Measurements from ENCODE around the gene S100A16. TPM values are rescaled to one million over a fixed set of nuclear protein-coding genes. Genes with fewer than 3 reads are reported as not detected.
"Not testable (repeated sequence)": the region's sequence is repeated elsewhere in the genome, so short reads cannot be mapped to it uniquely, and the experiment has no call there.

S100A16 gene
- total RNA-seq, 4 donors from 2014 or later = 33.2 to 67.9 (median 48.2) TPM

DNA sequence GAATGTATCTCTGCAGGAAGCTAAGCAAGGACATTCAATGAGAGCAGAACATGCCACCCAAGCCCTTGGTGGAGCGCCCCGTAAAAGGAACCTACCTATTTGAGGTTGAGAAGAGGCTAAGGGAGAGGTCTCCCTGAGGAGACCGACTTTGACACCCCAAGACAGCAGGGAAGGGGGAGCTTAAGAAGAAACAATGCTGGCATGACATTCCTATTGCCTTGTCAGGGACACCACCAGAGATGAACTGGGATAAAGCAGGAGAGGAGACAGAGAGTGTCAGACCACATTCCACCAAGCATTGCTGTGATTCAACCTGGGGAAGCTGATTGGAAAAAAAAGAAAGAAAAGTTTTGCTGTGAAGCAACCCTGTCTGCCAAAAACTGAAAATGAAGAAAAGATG, 34.0 kb downstream of the S100A16 start:
- no peak overlapping the region for H3K4me3 ChIP-seq
- no peak for TF ChIP-seq EP300 (IDR thresholded peaks at IDR 0.05)
- TF ChIP-seq POLR2A (IDR thresholded peaks at IDR 0.05; ENCODE audit: low read depth) = no peak
- TF ChIP-seq, protein P1, sequence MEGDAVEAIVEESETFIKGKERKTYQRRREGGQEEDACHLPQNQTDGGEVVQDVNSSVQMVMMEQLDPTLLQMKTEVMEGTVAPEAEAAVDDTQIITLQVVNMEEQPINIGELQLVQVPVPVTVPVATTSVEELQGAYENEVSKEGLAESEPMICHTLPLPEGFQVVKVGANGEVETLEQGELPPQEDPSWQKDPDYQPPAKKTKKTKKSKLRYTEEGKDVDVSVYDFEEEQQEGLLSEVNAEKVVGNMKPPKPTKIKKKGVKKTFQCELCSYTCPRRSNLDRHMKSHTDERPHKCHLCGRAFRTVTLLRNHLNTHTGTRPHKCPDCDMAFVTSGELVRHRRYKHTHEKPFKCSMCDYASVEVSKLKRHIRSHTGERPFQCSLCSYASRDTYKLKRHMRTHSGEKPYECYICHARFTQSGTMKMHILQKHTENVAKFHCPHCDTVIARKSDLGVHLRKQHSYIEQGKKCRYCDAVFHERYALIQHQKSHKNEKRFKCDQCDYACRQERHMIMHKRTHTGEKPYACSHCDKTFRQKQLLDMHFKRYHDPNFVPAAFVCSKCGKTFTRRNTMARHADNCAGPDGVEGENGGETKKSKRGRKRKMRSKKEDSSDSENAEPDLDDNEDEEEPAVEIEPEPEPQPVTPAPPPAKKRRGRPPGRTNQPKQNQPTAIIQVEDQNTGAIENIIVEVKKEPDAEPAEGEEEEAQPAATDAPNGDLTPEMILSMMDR (IDR thresholded peaks at IDR 0.05) = no peak
- no peak for TF ChIP-seq POLR2AphosphoS5 (IDR thresholded peaks at IDR 0.05)
- no peaks in the 10 kb centered on the region for H3K36me3 ChIP-seq
- no peaks in the 10 kb centered on the region for H3K27me3 ChIP-seq
- no peak for DNase-seq (ENCODE audit: extremely low spot score)
- intact Hi-C loops (cut with DNase I) = loop anchor here (10.0 kb wide), 1 partner anchor 76 kb away; the partner anchor contains the start of gene SNAPIN
- no peaks in the 10 kb centered on the region for H3K4me1 ChIP-seq
- 92% methylated on average over 3 of the region's 3 CpGs for WGBS
- H3K27ac ChIP-seq (replicated peaks in 1 of 4) = no peak overlapping the region
- no peaks in the 10 kb centered on the region for H3K9me3 ChIP-seq

DNA sequence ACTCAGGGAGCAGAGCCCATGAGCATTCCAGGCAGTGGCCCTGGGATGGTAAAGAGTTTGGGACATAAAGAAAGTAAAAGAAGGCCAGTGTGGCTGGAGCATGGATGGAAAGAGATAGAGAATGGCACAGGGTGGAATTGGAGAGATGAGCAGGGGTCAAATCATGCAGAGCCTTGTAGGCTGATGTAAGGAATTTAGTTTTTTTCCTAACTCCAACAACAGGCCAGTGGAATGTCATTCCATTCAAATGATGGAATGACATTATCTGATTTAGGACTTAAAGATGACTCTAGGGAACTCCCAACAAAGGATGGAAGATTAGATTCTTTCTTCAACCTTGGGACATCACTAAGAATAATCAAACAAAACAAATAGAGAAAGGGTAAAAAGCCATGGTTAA, 34.4 kb downstream of the S100A16 start:
- no peak overlapping the region for H3K4me3 ChIP-seq
- no peaks in the 10 kb centered on the region for H3K4me1 ChIP-seq
- no peak for DNase-seq (ENCODE audit: extremely low spot score)
- TF ChIP-seq POLR2A (IDR thresholded peaks at IDR 0.05; ENCODE audit: low read depth) (no peak), POLR2AphosphoS5 (IDR thresholded peaks at IDR 0.05) (no peak), EP300 (IDR thresholded peaks at IDR 0.05) (no peak)
- TF ChIP-seq, protein P1 (IDR thresholded peaks at IDR 0.05) = no peak
- no peak overlapping the region for H3K27ac ChIP-seq (replicated peaks in 1 of 4)
- H3K27me3 ChIP-seq = no peaks in the 10 kb centered on the region
- intact Hi-C loops (cut with DNase I) = loop anchor here (10.0 kb wide), 1 partner anchor 76 kb away; the partner anchor contains the start of gene SNAPIN
- no peaks in the 10 kb centered on the region for H3K36me3 ChIP-seq
- H3K9me3 ChIP-seq = no peaks in the 10 kb centered on the region

DNA sequence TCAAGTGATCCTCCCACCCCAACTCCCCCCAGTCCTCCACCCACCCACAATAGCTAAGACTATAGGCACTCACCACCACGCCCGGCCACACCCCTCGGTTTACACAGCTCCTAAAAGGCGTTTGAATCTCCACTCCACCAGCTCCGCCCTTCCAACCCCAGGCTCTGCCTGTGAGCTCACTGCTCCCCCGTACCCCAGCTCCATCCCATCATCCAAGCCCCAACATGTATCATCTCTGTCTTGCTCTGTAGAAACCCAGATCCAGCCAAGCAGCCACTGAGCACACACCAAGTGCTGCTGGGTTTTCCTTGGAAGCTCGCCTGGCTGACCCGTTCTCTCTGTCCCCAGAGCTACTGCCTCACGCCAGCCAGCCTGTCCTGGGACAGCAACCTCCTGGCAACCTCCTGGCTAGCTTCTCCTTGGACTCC, 35.3 kb downstream of the S100A16 start:
- Histone ChIP-seq H3K9me3 (no peaks in the 10 kb centered on the region), H3K4me1 (peaks cover 4 to 7% (median 5%) of the 10 kb centered on the region in 4 donors), H3K27ac (replicated peaks in 1 of 4) (no peak overlapping the region), H3K4me3 (no peak overlapping the region), H3K36me3 (no peaks in the 10 kb centered on the region), H3K27me3 (no peaks in the 10 kb centered on the region)
- no peak for DNase-seq (ENCODE audit: extremely low spot score)
- TF ChIP-seq, protein P1 (IDR thresholded peaks at IDR 0.05) = no peak
- TF ChIP-seq POLR2A (IDR thresholded peaks at IDR 0.05; ENCODE audit: low read depth) = no peak
- TF ChIP-seq POLR2AphosphoS5 (IDR thresholded peaks at IDR 0.05) = no peak
- no peak for TF ChIP-seq EP300 (IDR thresholded peaks at IDR 0.05)
- 68% methylated on average over 9 of the region's 9 CpGs for WGBS
- intact Hi-C loops (cut with DNase I) = loop anchor here (10.0 kb wide), 1 partner anchor 77 kb away; the partner anchor contains the start of gene SNAPIN

DNA sequence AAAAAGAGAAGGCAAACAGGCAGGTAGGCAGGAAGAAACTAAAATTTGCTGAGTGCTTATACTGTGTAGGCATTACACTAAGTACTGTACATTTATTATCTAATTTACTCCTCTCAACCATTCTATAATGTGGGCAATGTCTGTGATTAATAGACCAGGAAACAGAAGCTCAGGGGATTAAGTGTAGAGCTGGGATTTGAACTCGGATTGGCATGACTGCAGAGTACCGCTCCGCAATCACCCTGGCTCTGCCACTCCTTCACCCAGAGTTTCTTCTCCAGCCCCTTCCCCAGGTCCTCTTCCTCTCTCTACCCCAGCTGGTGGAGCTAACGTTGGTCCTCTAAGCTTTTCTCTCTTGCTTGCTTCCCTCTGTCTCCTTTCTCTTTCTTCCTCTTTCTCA, 35.8 kb downstream of the S100A16 start:
- 79% methylated on average over 4 of the region's 4 CpGs for WGBS
- DNase-seq (ENCODE audit: extremely low spot score) = no peak
- H3K4me1 ChIP-seq = peaks cover 8 to 11% (median 9%) of the 10 kb centered on the region in 4 donors
- no peak overlapping the region for H3K27ac ChIP-seq (replicated peaks in 1 of 4)
- H3K4me3 ChIP-seq = no peak overlapping the region
- no peaks in the 10 kb centered on the region for H3K9me3 ChIP-seq
- intact Hi-C loops (cut with DNase I) = loop anchor here (10.0 kb wide), 1 partner anchor 78 kb away; the partner anchor contains the start of gene SNAPIN
- no peaks in the 10 kb centered on the region for H3K27me3 ChIP-seq
- TF ChIP-seq POLR2AphosphoS5 (IDR thresholded peaks at IDR 0.05) = no peak
- no peak for TF ChIP-seq EP300 (IDR thresholded peaks at IDR 0.05)
- TF ChIP-seq POLR2A (IDR thresholded peaks at IDR 0.05; ENCODE audit: low read depth) = no peak
- TF ChIP-seq, protein P1 (IDR thresholded peaks at IDR 0.05) = no peak
- no peaks in the 10 kb centered on the region for H3K36me3 ChIP-seq

DNA sequence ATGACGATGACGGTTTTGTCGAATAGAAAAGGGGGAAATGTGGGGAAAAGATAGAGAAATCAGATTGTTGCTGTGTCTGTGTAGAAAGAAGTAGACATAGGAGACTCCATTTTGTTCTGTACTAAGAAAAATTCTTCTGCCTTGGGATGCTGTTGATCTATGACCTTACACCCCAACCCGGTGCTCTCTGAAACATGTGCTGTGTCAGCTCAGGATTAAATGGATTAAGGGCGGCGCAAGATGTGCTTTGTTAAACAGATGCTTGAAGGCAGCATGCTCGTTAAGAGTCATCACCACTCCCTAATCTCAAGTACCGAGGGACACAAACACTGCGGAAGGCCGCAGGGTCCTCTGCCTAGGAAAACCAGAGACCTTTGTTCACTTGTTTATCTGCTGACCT, 37.4 kb downstream of the S100A16 start:
- 92% methylated on average over 10 of the region's 10 CpGs for WGBS
- H3K9me3 ChIP-seq; H3K27me3 ChIP-seq; H3K4me3 ChIP-seq; H3K36me3 ChIP-seq; DNase-seq (ENCODE audit: extremely low spot score); H3K27ac ChIP-seq (replicated peaks in 1 of 4): not testable (repeated sequence)
- H3K4me1 ChIP-seq = peaks cover 8 to 12% (median 10%) of the 10 kb centered on the region in 4 donors
- intact Hi-C loops (cut with DNase I) = loop anchor here (10.0 kb wide), 1 partner anchor 79 kb away; the partner anchor contains the start of gene SNAPIN

DNA sequence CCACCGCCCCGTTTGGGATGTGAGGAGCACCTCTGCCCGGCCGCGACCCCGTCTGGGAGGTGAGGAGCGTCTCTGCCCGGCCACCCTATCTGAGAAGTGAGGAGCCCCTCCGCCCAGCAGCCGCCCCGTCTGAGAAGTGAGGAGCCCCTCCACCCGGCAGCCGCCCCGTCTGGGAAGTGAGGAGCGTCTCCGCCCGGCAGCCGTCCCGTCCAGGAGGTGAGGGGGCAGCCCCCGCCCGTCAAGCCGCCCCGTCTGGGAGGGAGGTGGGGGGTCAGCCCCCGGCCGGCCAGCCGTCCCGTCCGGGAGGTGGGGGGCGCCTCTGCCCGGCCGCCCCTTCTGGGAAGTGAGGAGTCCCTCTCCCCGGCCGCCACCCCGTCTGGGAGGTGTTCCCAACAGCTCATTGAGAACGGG, 37.9 kb downstream of the S100A16 start:
- H3K36me3 ChIP-seq; H3K27ac ChIP-seq (replicated peaks in 1 of 4); H3K9me3 ChIP-seq; DNase-seq (ENCODE audit: extremely low spot score); H3K4me3 ChIP-seq; H3K27me3 ChIP-seq: not testable (repeated sequence)
- H3K4me1 ChIP-seq = peaks cover 8 to 12% (median 10%) of the 10 kb centered on the region in 4 donors
- intact Hi-C loops (cut with DNase I) = loop anchor here (10.0 kb wide), 1 partner anchor 80 kb away; the partner anchor contains the start of gene SNAPIN
- WGBS = 94% methylated on average over 27 of the region's 35 CpGs
